NCI-H524 treated with DMSO at 0.1 percent for 48 hours (cell line): ENCODE measurements around the gene DHRS2.
A peak's percentile ranks its signal among the peaks of the same experiment; 100 is the strongest.
"Not testable (repeated sequence)": the region's sequence is repeated elsewhere in the genome, so short reads cannot be mapped to it uniquely, and the experiment has no call there.

Experiments
- DNase-seq: peaks from one replicate; lab custom pipeline; 2025; lab: John Stamatoyannopoulos, UW

The DHRS2 gene

DNA sequence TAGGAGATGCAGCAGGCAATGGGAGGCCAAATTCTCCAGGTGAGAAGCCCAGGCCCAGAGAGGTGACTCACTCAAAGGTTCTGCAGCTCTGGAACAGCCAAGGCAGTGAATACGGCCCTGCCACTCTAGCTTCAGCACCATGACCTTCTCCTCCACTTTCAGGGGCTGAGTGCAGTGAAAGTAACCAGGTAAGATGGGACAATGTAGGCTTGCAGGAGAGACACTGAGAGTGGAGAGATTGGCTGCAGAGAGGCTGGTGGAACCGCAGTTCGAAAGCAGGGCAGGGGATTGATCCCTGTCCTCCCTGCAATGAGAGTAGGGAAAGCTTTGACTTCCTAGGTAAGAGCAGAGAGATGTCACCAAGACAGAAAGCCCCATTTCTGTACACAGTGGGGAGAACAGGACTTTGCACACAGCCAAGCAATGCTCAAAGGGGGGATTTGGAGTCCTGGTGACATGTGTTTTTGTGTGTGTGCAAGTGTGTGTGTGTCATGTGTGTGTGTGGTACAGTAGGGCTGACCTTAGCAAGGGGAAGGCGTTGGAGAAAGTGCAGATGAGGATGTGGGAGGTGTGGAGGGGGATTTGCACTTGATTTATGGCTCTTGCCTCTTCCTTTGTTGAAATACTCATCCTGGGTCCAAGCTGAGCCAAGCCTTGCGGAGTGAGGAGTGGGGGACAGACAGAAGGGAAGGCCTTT lies 12.7 kb downstream of the DHRS2 start:
- DNase-seq = no peak

DNA sequence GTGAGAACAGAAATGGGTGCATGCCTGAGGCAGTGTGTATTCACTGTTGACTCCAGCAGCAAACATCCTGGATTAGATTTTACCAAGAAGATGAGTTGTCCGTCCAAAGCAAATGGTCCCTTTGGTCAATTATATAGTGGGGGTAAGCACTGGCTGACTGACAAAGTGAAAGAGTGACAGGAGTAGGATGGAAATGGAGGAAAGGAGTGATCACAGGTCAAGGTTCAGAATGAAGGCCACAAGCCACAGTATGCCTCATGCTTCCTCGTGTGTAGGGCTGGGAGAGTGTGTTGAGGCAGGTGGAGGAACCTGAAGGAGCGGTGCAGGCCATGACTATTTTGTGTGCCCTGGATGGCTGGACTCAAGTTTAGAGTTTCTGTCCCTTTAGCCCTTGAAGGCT lies 14.3 kb downstream of the DHRS2 start:
- DNase-seq = no peak

DNA sequence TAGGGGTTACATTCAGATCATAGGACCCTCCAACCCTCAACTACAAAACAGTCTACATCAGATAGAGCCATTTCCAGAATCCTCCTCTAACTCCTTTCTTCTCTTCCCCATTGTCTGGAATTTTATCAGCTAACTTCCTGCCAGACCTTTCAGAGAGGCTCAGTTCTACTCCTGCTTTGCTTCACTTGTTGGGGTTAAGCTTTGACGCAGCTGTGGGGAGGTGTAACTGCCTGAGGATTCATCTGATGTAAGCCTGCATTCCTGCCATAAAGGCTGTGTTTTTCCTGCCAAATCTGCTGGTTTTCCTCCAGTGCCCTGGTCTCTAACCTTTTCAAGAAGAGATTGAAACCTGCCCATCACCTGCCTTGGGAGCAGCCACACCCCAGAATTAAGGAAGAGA lies 16.9 kb downstream of the DHRS2 start:
- DNase-seq = no peak

GRCh38 chr14:23654231-23654630 lies 18.1 kb downstream of the DHRS2 start:
- no peak for DNase-seq

DNA sequence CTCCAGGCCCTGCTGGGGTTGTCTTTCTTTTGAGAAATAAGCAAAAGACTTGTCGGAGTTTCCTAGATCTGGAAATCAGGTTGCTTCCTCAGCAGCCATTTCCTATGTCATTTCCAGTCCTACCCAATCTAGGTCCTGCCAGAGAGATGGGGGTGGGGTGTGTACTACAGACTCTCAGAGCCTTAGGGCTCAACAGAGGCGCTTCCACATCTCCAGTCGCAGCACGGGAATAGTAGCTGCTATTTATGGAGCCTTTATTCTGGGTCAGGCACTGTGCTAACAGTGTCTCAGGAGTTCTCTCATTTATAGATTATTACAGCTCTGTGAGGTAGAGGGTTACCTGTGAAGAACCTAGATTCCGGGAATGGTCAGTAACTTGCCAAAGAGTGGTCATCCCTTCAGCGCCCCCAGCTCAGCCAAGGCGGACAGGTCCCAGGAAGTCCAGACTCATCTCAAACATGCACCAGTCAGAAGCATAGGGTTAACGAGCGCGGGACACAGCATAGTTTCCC lies 21.9 kb downstream of the DHRS2 start:
- no peak for DNase-seq

GRCh38 chr14:23660290-23661226 lies 24.4 kb downstream of the DHRS2 start:
- peak; percentile 74 for DNase-seq

- peak; percentile 91 for DNase-seq
Measured at GRCh38 chr14:23661542-23661941, 25.4 kb downstream of the DHRS2 start.

- DNase-seq = no peak
Measured at GRCh38 chr14:23663127-23663526, 27.0 kb downstream of the DHRS2 start.

DNA sequence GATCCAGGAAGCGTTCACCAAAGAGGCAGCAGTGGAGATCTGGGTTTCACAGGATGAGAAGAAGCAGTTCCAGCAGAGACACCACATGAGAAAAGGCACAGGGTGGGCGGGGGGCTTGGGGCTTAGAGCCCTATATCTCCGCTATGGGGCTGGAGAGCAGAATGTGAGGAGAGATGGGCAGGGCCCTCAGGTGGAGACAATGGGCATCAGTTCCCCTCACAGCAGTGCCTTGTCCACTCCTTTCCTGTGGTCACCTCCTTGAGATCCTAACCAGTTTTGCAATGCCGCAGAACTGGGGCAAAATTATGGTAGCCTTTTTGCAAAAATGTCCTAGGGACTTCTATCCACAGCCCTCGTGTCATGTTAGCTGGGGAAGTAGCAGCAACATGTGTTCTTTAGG lies 27.5 kb downstream of the DHRS2 start:
- DNase-seq = no peak

GRCh38 chr14:23664207-23664885 lies 28.2 kb downstream of the DHRS2 start:
- no peak for DNase-seq

DNA sequence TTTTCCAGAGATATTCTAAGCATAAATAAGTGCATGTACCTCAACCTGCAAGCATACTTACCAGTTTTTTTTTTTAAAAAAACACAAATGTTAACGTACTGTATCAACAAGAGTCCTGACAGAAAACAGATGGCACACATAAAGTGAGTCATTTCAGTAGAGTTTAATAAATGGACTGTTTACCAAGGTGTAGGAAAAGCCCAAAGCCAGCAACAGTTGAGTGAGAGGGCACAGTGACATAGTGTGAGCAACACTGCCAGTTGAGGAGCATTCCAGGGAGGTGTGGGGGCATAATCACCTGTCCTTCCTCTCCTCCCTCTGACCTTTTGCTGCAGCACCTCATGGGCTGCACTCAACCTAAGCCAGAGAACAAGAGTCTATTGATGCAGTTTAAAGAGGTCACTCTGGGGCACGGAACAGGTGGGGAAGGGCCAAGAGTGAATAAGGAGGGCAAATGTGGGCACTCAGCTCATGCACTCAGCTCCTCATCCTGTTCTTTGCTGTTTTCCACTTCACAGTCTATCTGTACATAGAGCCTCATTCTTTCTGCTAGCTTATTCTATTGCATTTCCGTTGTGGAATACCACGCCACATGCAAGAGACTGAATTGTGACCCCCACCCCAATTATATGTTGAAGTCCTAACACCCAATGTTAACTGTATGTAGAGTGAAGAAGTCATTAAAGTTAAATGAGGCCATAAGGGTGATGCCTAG lies 29.3 kb downstream of the DHRS2 start:
- peak; percentile 57 for DNase-seq

- no peak for DNase-seq
Measured at GRCh38 chr14:23667134-23667533, 31.0 kb downstream of the DHRS2 start.

DNA sequence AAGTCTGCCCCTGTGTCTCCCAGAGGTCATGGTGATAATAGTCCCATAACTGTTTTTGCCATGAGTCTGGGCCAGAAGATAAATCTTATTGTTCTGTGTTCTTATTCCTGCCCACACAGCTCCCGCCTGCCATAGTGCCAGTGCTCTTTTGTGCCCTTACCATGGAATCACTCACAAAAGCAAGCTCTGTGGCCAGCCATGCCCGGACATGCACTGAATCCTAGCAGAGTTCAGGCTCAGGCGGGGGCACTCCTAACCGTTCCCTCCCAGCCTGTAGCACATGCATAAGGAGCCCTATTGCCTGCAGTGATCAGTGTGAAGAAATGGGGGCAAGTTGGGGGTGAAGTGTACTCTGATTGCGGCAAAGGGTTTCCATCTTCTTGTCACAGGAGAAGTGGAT lies 33.3 kb downstream of the DHRS2 start:
- DNase-seq = no peak

GRCh38 chr14:23670481-23670880 lies 34.3 kb downstream of the DHRS2 start:
- DNase-seq = no peak

GRCh38 chr14:23672200-23672599 lies 36.0 kb downstream of the DHRS2 start:
- DNase-seq = no peak

- no peak for DNase-seq
Measured at GRCh38 chr14:23675337-23675736, 39.2 kb downstream of the DHRS2 start.

GRCh38 chr14:23675906-23676305 lies 39.7 kb downstream of the DHRS2 start:
- DNase-seq = no peak

DNA sequence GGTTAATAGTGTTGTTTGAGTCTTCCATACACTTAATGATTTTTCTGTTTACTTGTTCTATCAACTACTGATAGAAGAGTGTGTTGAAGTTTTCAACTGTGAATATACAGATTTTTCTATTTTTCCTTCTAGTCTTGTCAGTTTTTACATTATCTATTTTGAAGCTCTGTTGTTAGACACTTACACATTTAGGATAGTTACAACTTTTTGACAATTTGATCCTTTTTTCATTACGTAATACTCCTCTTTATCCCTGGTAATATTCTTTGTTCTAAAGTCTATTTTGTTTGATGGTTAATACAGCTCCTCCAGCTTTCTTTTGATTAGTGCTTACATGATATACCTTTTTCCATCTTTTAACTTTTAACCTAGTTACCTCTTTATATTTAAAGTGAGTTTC lies 45.2 kb downstream of the DHRS2 start:
- DNase-seq = no peak

DNA sequence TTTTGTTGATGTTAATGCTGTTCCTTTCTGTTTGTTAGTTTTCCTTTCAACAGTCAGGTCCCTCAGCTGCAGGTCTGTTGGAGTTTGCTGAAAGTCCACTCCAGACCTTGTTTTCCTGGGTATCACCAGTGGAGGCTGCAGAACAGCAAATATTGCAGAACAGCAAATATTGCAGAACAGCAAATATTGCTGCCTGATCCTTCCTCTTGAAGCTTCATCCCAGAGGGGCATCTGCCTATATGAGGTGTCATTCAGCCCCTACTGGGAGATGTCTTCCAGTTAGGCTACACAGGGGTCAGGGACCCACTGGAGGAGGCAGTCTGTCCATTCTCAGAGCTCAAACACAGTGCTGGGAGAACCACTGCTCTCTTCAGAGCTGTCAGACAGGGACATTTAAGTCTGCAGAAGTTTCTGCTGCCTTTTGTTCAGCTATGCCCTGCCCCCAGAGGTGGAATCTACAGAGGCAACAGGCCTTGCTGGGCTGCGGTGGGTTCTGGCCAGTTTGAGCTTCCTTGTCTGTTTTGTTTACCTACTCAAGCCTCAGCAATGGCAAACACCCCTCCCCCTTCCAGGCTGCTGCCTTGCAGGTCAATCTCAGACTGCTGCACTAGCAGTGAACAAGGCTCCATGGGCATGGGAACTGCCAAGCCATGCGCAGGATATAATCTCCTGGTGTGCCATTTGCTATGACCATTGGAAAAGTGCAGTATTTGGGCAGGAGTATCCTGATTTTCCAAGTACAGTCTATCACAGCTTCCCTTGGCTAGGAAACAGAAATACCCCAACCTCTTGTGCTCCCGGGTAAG lies 53.7 kb downstream of the DHRS2 start:
- DNase-seq = not testable (repeated sequence)

GRCh38 chr14:23692416-23692815 lies 56.3 kb downstream of the DHRS2 start:
- DNase-seq = no peak

GRCh38 chr14:23693252-23693775 lies 57.1 kb downstream of the DHRS2 start:
- no peak for DNase-seq
